CD4-positive, alpha-beta T cell (primary cell): ENCODE data around the gene MTHFD2. TPM values are rescaled to one million over a fixed set of nuclear protein-coding genes. Genes with fewer than 3 reads are reported as not detected.
A peak's percentile ranks its signal among the peaks of the same experiment; 100 is the strongest.

Source experiments
- ATAC-seq: fragments of 200-7000 bp; cut with Tn5 transposase; one replicate; pipeline ENCODE4 v1.10.0; 2022; ENCODE audit warnings: mild to moderate bottlenecking; ENCODE audit not compliant: poor library complexity
- CTCF ChIA-PET: fragments of 350-600 bp; sonication (Branson Sonifier 250); formaldehyde crosslinking; loops from one replicate; lab custom pipeline; 2021; ENCODE audit warnings: antibody characterized with exemption, inconsistent platforms; lab: Charles Lee
- POLR2A ChIA-PET: fragments of 350-600 bp; sonication (Branson Sonifier 250); formaldehyde crosslinking; loops from one replicate; lab custom pipeline; 2021; ENCODE audit warnings: antibody characterized with exemption, inconsistent platforms; lab: Charles Lee
- DNase-seq, 14 experiments: peaks; one replicate each; pipeline ENCODE4 v3.0.0-alpha.2; 2013 to 2020; ENCODE audit warnings: mixed read lengths in 2 of 14
- H3K27ac ChIP-seq, 2 donors: one replicate each; pipeline versions ENCODE4 v1.5.1 to v1.7.0; 2013; ENCODE audit warnings: low read length in 2 of 2, low read depth in 1 of 2, mild to moderate bottlenecking in 1 of 2
- H3K27me3 ChIP-seq, 2 experiments: 1 replicate in 1 of 2; 2 replicates in 1 of 2; pipeline versions ENCODE4 v1.6.1 to v1.7.0; 2013; ENCODE audit warnings: low read length in 2 of 2, control low read depth in 1 of 2, mild to moderate bottlenecking in 1 of 2, moderate library complexity in 1 of 2; ENCODE audit not compliant: insufficient read depth in 2 of 2, control insufficient read depth in 1 of 2
- H3K36me3 ChIP-seq: one replicate; pipeline ENCODE4 v1.6.1; 2013; ENCODE audit warnings: low read length, control low read depth; ENCODE audit not compliant: insufficient read depth
- H3K4me1 ChIP-seq: one replicate; pipeline ENCODE4 v1.6.1; 2013; ENCODE audit warnings: low read length, control low read depth; ENCODE audit not compliant: insufficient read depth
- H3K4me3 ChIP-seq: one replicate; pipeline ENCODE4 v1.5.1; 2013; ENCODE audit warnings: mild to moderate bottlenecking, low read length, moderate library complexity
- H3K9me3 ChIP-seq, 2 experiments: 1 replicate in 1 of 2; 2 replicates in 1 of 2; pipeline versions ENCODE4 v1.6.1 to v1.7.0; 2013; ENCODE audit warnings: low read length in 2 of 2, mild to moderate bottlenecking in 2 of 2, control low read depth in 1 of 2, moderate library complexity in 1 of 2; ENCODE audit not compliant: control insufficient read depth in 1 of 2, insufficient read depth in 1 of 2
- H3K27ac Mint-ChIP-seq: one replicate; pipeline ENCODE4 v1.8.0; 2020; ENCODE audit warnings: mixed read lengths
- H3K27me3 Mint-ChIP-seq: one replicate; pipeline ENCODE4 v1.8.0; 2021; ENCODE audit warnings: mixed read lengths
- H3K36me3 Mint-ChIP-seq: one replicate; pipeline ENCODE4 v1.8.0; 2021; ENCODE audit warnings: low read depth, mixed read lengths
- H3K4me1 Mint-ChIP-seq: one replicate; pipeline ENCODE4 v1.8.0; 2021; ENCODE audit warnings: low read depth, mixed read lengths
- H3K4me3 Mint-ChIP-seq: one replicate; pipeline ENCODE4 v1.8.0; 2020; ENCODE audit warnings: mild to moderate bottlenecking, mixed read lengths
- H3K9me3 Mint-ChIP-seq: one replicate; pipeline ENCODE4 v1.8.0; 2020; ENCODE audit warnings: mixed read lengths
- intact Hi-C, 2 experiments: fragments of 100-400 bp; cut with DNase I in 1 of 2; cut with micrococcal nuclease in 1 of 2; formaldehyde crosslinking; loops; one replicate each; pipeline versions ENCODE4 v1.15.1 to v1.9.0; 2023 to 2025; cut with DNase I, micrococcal nuclease
- total RNA-seq, 174 experiments: library from RNA in 2 of 174; stranded (reverse) in 2 of 174; gene quantifications; one replicate each; pipeline ENCODE4 v1.2.3 and lab custom pipeline; 2021 to 2026
- TF ChIP-seq, protein P1 (sequence below): fragments of 200-600 bp; IDR thresholded peaks from one replicate; pipeline ENCODE4 v1.8.0; 2022; ENCODE audit warnings: antibody characterized with exemption, mild to moderate bottlenecking

MTHFD2 gene
- total RNA-seq, 2 experiments from 2014 or later: 18.6 to 21.6 TPM

- H3K4me1 ChIP-seq: peaks cover 36% of the 10 kb centered on the region
- Mint-ChIP-seq H3K9me3 (no peaks in the 10 kb centered on the region), H3K4me3 (peak overlapping the region; percentile 50), H3K27ac (peak overlapping the region; percentile 95), H3K36me3 (peaks cover 33% of the 10 kb centered on the region), H3K4me1 (peaks cover 50% of the 10 kb centered on the region), H3K27me3 (no peaks in the 10 kb centered on the region)
- ATAC-seq (no peak), DNase-seq (no peak)
- peak overlapping the region; percentile 80 to 88 for H3K27ac ChIP-seq
- ChIA-PET POLR2A (interaction anchor here (1.1 to 4.5 kb wide), 3 partner anchors 13 to 187 kb away, joined by 4 to 56 read pairs (median 7); partner anchors contain the start of gene MOB1A), CTCF (interaction anchor here (1.6 kb wide), 1 partner anchor 57 kb away, joined by 5 read pairs; the partner anchor contains the start of gene BOLA3)
- TF ChIP-seq, protein P1, sequence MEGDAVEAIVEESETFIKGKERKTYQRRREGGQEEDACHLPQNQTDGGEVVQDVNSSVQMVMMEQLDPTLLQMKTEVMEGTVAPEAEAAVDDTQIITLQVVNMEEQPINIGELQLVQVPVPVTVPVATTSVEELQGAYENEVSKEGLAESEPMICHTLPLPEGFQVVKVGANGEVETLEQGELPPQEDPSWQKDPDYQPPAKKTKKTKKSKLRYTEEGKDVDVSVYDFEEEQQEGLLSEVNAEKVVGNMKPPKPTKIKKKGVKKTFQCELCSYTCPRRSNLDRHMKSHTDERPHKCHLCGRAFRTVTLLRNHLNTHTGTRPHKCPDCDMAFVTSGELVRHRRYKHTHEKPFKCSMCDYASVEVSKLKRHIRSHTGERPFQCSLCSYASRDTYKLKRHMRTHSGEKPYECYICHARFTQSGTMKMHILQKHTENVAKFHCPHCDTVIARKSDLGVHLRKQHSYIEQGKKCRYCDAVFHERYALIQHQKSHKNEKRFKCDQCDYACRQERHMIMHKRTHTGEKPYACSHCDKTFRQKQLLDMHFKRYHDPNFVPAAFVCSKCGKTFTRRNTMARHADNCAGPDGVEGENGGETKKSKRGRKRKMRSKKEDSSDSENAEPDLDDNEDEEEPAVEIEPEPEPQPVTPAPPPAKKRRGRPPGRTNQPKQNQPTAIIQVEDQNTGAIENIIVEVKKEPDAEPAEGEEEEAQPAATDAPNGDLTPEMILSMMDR: no peak
- H3K4me3 ChIP-seq: no peak overlapping the region
- H3K36me3 ChIP-seq: peaks cover 17% of the 10 kb centered on the region
- intact Hi-C loops: no loop called here
- H3K9me3 ChIP-seq: no peaks in the 10 kb centered on the region
- no peaks in the 10 kb centered on the region for H3K27me3 ChIP-seq
Measured at GRCh38 chr2:74205113-74205512, 6.7 kb downstream of the MTHFD2 start.

DNA sequence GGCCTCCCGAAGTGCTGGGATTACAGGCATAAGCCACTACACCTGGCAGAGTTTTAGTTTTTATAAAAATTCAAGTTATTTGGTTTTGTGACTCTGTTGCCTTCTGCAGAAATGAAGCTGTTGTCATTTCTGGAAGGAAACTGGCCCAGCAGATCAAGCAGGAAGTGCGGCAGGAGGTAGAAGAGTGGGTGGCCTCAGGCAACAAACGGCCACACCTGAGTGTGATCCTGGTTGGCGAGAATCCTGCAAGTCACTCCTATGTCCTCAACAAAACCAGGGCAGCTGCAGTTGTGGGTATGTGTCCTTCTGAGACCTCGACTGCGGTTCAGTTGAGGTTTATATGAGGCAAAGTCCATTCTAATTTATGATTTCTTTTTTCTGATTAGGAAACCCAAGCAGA is 7.2 kb downstream of the MTHFD2 start:
- Mint-ChIP-seq H3K9me3 (no peaks in the 10 kb centered on the region), H3K27me3 (no peaks in the 10 kb centered on the region), H3K4me1 (peaks cover 45% of the 10 kb centered on the region), H3K4me3 (peak overlapping the region; percentile 50), H3K27ac (peak overlapping the region; percentile 95), H3K36me3 (peaks cover 37% of the 10 kb centered on the region)
- ChIA-PET POLR2A (interaction anchor here (0.6 to 4.5 kb wide), 7 partner anchors 13 to 384 kb away, joined by 3 to 56 read pairs (median 4); partner anchors contain the start of genes MOB1A and STAMBP), CTCF (interaction anchor here (1.0 to 1.6 kb wide), 3 partner anchors 27 to 85 kb away, joined by 3 to 6 read pairs (median 5); partner anchors contain the start of genes BOLA3 and MOB1A)
- H3K27ac ChIP-seq: peak overlapping the region; percentile 80 to 88
- ATAC-seq: peak; percentile 32
- TF ChIP-seq, protein P1: no peak
- H3K4me1 ChIP-seq: peaks cover 36% of the 10 kb centered on the region
- DNase-seq: peak in 6 of 14 experiments; percentile 12 to 57 (median 35)
- H3K27me3 ChIP-seq: no peaks in the 10 kb centered on the region
- H3K4me3 ChIP-seq: peak overlapping the region; percentile 31
- peaks cover 21% of the 10 kb centered on the region for H3K36me3 ChIP-seq
- H3K9me3 ChIP-seq: no peaks in the 10 kb centered on the region
- intact Hi-C loops: no loop called here

DNA sequence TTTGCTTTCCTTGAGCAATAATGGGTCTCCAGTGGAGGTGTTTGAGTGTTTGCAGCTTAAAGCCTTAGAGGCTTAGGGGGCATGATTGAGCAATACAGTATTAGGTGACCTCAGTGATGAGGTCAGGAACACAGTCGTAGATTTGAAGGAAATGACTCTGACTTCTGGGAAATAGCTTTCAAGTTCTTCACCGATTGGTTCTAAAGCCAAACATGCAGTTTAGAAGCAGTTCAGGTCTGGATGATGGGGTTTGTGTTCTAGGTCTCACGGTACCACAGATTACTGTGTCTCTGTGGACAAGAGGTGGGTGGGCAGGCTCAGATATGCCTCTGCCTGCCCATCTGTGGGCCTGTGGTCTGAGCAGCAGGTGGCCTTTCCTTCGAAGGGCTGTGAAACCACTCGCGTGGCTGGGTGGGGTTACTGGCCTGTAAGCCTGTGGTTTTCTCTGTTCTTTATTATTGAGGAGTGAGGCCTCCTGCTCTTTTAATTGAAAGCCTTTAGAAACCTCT is 7.8 kb downstream of the MTHFD2 start:
- H3K27me3 Mint-ChIP-seq: no peaks in the 10 kb centered on the region
- peak overlapping the region; percentile 95 for H3K27ac Mint-ChIP-seq
- peak; percentile 87 for ATAC-seq
- Histone ChIP-seq H3K4me3 (peak overlapping the region; percentile 31), H3K9me3 (no peaks in the 10 kb centered on the region), H3K36me3 (peaks cover 25% of the 10 kb centered on the region), H3K27me3 (no peaks in the 10 kb centered on the region), H3K27ac (peak overlapping the region; percentile 80 to 88), H3K4me1 (peaks cover 33% of the 10 kb centered on the region)
- H3K36me3 Mint-ChIP-seq: peaks cover 41% of the 10 kb centered on the region
- H3K9me3 Mint-ChIP-seq: no peaks in the 10 kb centered on the region
- H3K4me1 Mint-ChIP-seq: peaks cover 42% of the 10 kb centered on the region
- DNase-seq: peak in 9 of 14 experiments; percentile 7 to 75 (median 19)
- H3K4me3 Mint-ChIP-seq: peak overlapping the region; percentile 50
- CTCF ChIA-PET: interaction anchor here (1.0 to 1.6 kb wide), 4 partner anchors 10 to 86 kb away, joined by 3 to 6 read pairs (median 4); partner anchors contain the start of genes BOLA3 and MOB1A
- intact Hi-C loops: no loop called here
- POLR2A ChIA-PET: interaction anchor here (0.6 to 4.5 kb wide), 7 partner anchors 12 to 385 kb away, joined by 3 to 56 read pairs (median 4); partner anchors contain the start of genes MOB1A and STAMBP
- TF ChIP-seq, protein P1: no peak
